Motor neuron (in vitro differentiated cells): ENCODE data around the gene TRABD2B. TPM values are rescaled to one million over a fixed set of nuclear protein-coding genes. Genes with fewer than 3 reads are reported as not detected.

Experiments used
- ATAC-seq, 8 experiments: fragments of 200-7000 bp; cut with Tn5 transposase; replicated peaks in 6 of 8; 2 replicates each; pipeline ENCODE4 v1.8.0; 2021; ENCODE audit warnings: mild to moderate bottlenecking in 8 of 8, moderate library complexity in 8 of 8
- H3K27ac ChIP-seq, 2 donors: fragments of 250-450 bp; sonication (Bioruptor Pico); 2 replicates each; pipeline ENCODE4 v1.9.0; 2021; ENCODE audit warnings: antibody characterized with exemption in 2 of 2, mild to moderate bottlenecking in 2 of 2, moderate library complexity in 1 of 2
- H3K4me1 ChIP-seq, 2 donors: fragments of 250-450 bp; sonication (Bioruptor Pico); replicated peaks in 1 of 2; 2 replicates each; pipeline ENCODE4 v1.6.1; 2021; ENCODE audit warnings: antibody characterized with exemption in 2 of 2, mild to moderate bottlenecking in 2 of 2, moderate library complexity in 1 of 2
- H3K4me3 ChIP-seq, 5 donors: fragments of 250-450 bp; sonication (Bioruptor Pico); 2 replicates each; pipeline ENCODE4 v1.9.0; 2021; ENCODE audit warnings: antibody characterized with exemption in 5 of 5, mild to moderate bottlenecking in 5 of 5, moderate library complexity in 4 of 5
- WGBS, 10 experiments: fragments of 450-650 bp; shearing (Covaris generic); methylation state at CpG; one replicate each; pipeline ENCODE4 v1.0.0; 2022; 5-methylcytosine and 5-hydroxymethylcytosine counted together
- in situ Hi-C, 9 experiments: fragments of 400-800 bp; cut with MboI; loops; one replicate each; pipeline ENCODE4 v1.15.0; 2021; ENCODE audit warnings: low sequenced_read_pairs in 9 of 9, low pct_unique_long_range_greater_than_20kb in 2 of 9; ENCODE audit not compliant: unreplicated experiment in 9 of 9
- total RNA-seq, 8 experiments: library from RNA; unstranded; fragments of 300-600 nt; gene quantifications; 2 replicates each; pipeline versions ENCODE4 v1.2.3 to v1.2.4, GENCODE V29; 2022

TRABD2B gene
- total RNA-seq: 1 to 10 TPM in 1 of 8 experiments, under 1 TPM in 7; 0.11 to 1.1 (median 0.42) TPM

DNA sequence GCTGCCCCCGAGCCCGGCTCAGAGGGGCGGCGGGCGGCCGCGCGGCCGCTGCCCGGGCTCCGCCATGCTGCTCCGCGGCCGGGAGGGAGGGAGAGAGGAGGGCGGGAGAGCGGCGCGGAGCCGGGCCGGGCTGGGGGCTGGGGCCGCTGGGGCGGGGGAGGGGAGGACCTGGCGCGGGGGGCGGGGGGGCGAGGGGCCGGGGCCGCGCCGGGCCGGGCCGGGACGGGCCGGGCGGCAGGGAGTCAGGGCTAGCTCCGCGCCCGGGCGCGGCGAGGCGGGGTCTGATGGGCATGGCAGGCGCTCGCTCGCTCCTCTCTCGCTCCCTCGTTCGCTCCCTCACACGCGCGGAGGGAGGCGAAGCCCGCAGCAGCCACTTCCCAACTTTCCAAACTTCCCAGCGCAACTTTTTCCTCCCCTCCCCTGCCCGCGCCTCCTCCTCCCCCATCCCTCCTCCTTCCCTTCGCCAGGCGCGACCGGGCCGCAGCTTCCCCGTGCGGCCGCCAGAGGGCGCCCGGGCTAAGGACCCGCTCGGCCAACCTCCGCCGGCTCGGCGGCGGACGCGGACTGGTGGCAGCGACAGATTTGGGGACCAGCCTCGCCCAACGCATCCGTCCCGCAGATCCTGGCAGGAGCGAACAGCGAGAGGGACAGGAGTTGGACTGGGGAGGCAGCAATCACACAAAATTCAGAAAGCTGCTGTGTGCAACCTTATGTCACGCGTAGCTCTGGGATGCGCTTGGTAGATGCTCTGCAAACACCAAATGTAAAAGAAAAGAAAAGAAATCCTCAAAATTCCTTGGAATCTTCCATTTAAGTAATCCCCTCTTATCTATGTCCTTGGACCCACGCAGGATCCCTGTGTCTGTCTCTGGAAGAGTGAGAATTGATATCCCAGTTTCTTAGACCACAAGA is at the start of gene TRABD2B:
Gene TRABD2B, minus strand, starts transcription at position 97 of the 912 bp plus-strand sequence.
- in situ Hi-C loops: loop anchor here in 2 of 9 experiments (10.0 to 25.0 kb wide), 2 partner anchors 67 to 810 kb away; partner anchors contain the start of gene PDZK1IP1 (in 1 of the 2)
- Histone ChIP-seq H3K4me3 (peak within 1 kb of the TSS; percentile 41 to 57 (median 47)), H3K4me1 (peaks cover 7 to 14% of the 10 kb centered on the region in 2 donors), H3K27ac (no peak within 1 kb of the TSS)
- peak; percentile 63 to 88 (median 84) for ATAC-seq
- 0 to 50% (median 33%) methylated on average over 1 to 26 of the region's 86 CpGs; no CpG with 5 or more reads in 1 of the 10 experiments for WGBS, 10 experiments

GRCh38 chr1:48044311-48044710 is 47.1 kb upstream of the TRABD2B start:
- WGBS, 10 experiments: 59 to 100% (median 79%) methylated on average over 1 to 2 of the region's 2 CpGs; no CpG with 5 or more reads in 6 of the 10 experiments

DNA sequence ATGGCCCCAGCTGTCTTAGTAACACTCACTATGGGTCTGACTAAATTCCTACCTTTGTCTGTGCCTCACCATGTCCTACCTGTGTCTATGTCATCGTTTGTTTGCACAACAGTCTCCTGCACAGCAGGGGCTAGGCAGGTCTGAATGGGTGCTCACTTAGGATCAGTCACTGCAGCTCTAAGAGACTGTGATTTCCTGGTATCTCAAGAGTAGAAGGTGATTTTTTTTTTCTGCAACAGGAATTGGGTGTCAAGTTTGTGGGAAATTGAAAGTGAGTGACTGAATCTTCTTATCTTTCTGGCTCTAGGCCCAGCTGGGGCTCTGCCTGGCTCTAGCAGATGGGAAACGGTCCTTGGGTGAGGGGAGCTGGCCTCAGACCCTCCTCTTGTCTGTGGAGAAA is 46.4 kb upstream of the TRABD2B start:
- in situ Hi-C loops: loop anchor here in 2 of 9 experiments (10.0 to 25.0 kb wide), 2 partner anchors 306 to 309 kb away; no protein-coding TSS in a partner anchor
- Histone ChIP-seq H3K4me3 (no peak overlapping the region), H3K4me1 (peaks cover 48 to 55% of the 10 kb centered on the region in 2 donors), H3K27ac (no peak overlapping the region)
- 20 to 88% (median 67%) methylated on average over 1 to 2 of the region's 2 CpGs; no CpG with 5 or more reads in 4 of the 10 experiments for WGBS, 10 experiments
- no peak for ATAC-seq

More at GRCh38 chr1:48044311-48044710, 47.1 kb upstream of the TRABD2B start:
- H3K27ac ChIP-seq: no peak overlapping the region
- no peak overlapping the region for H3K4me3 ChIP-seq
- ATAC-seq: no peak
- in situ Hi-C loops: loop anchor here in 2 of 9 experiments (10.0 to 25.0 kb wide), 2 partner anchors 307 to 310 kb away; no protein-coding TSS in a partner anchor
- H3K4me1 ChIP-seq: peaks cover 53 to 57% of the 10 kb centered on the region in 2 donors

DNA sequence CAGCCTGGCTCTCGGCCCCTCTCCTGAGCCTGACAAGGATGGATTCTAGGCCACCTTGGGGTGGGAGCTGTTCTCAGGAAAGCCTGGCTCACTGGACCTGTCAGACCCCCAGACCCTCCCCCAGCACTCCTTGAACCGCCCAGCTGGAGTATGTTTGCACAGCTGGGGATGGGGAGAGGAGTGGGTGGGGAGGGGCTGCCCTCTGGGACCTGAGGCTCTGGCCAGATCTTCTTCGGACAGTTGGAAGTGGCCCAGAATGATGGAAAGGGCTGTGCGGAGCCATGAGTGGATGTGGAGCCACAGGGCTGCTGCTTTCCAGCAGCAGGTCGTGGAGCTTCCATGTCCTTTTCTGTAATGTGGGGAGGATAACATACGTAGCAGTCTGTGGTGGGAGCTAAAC is 43.0 kb upstream of the TRABD2B start:
- peaks cover 29 to 39% of the 10 kb centered on the region in 2 donors for H3K4me1 ChIP-seq
- in situ Hi-C loops: loop anchor here in 2 of 9 experiments (10.0 to 25.0 kb wide), 2 partner anchors 303 to 305 kb away; no protein-coding TSS in a partner anchor
- H3K4me3 ChIP-seq: no peak overlapping the region
- 43 to 100% (median 83%) methylated on average over 1 to 3 of the region's 6 CpGs; no CpG with 5 or more reads in 5 of the 10 experiments for WGBS, 10 experiments
- H3K27ac ChIP-seq: peak overlapping the region in 1 of 2 donors; percentile 3
- ATAC-seq: peak in 5 of 8 experiments; percentile 20 to 48 (median 29)

GRCh38 chr1:48039088-48040054 is 42.2 kb upstream of the TRABD2B start:
- in situ Hi-C loops: loop anchor here in 2 of 9 experiments (10.0 to 25.0 kb wide), 2 partner anchors 302 to 305 kb away; no protein-coding TSS in a partner anchor
- no peak overlapping the region for H3K4me3 ChIP-seq
- H3K27ac ChIP-seq: no peak overlapping the region
- peak; percentile 37 to 75 (median 68) for ATAC-seq
- H3K4me1 ChIP-seq: peaks cover 29 to 39% of the 10 kb centered on the region in 2 donors
- 9 to 72% (median 59%) methylated on average over 2 to 11 of the region's 12 CpGs; no CpG with 5 or more reads in 2 of the 10 experiments for WGBS, 10 experiments

DNA sequence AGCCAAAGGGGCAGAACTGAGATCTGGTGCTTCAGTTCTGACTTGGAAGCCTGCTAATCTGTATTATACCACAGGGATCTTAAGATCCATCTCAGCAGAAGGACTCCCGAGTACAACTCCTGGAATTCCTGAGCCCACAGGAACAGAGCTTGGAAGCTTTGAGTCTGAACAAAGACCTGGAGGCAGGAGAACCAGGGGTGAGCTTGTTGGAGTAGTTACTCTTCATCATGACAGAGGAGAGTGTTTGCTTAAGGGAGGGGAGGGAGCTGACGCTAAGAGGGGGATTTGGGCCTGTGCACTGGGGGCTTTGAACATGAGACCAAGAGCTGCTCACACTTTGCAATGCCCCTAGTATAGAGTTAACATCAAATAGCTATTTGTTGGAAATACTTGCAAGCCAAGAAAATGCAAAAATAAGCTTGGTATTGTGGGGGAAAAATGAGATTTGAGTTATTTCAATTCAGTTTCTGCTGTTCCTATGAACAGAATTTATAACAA is 41.1 kb upstream of the TRABD2B start:
- H3K27ac ChIP-seq: no peak overlapping the region
- in situ Hi-C loops: loop anchor here in 1 of 9 experiments (25.0 kb wide), 1 partner anchor 301 kb away; no protein-coding TSS in a partner anchor
- 0 to 100% (median 50%) methylated on average over 1 to 2 of the region's 2 CpGs; no CpG with 5 or more reads in 4 of the 10 experiments for WGBS, 10 experiments
- H3K4me3 ChIP-seq: no peak overlapping the region
- peaks cover 29 to 38% of the 10 kb centered on the region in 2 donors for H3K4me1 ChIP-seq
- ATAC-seq: peak in 1 of 8 experiments; percentile 18

DNA sequence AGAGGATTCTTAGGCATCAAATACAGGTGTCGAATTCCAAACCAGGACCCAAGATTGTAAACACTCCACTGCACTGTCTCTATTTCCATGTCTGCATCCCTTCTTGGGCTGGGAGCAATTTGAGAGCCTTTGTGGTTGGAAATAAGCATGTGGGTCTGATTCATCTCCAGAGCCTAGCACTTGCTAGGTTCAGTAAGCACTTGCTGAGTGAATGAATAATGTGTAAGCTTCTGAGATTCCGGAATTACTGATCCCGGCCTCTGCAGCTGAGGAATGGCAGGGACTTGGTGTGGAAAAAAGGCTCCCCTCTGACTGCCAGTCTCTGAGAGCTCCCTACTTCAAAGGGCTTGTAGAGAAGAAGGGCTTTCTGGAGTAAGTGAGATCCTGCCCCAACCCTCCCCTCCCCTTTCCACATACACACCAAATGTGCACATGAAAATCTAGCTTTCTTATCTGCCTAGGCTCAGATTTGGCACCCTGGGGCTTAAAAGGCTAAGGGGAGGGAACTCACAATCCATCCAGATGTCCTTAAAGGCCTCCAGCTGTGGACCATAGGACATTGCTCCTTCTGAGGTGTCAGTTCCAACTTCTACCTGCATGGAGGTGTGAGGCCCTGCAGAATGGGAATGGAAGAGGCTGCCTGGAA is 39.6 kb upstream of the TRABD2B start:
- WGBS, 10 experiments: 12 to 100% (median 83%) methylated on average over 1 to 3 of the region's 3 CpGs; no CpG with 5 or more reads in 5 of the 10 experiments
- ATAC-seq: peak in 3 of 8 experiments; percentile 70 to 87 (median 79)
- in situ Hi-C loops: loop anchor here in 1 of 9 experiments (25.0 kb wide), 1 partner anchor 300 kb away; no protein-coding TSS in a partner anchor
- Histone ChIP-seq H3K4me3 (no peak overlapping the region), H3K27ac (no peak overlapping the region), H3K4me1 (peaks cover 20 to 28% of the 10 kb centered on the region in 2 donors)

DNA sequence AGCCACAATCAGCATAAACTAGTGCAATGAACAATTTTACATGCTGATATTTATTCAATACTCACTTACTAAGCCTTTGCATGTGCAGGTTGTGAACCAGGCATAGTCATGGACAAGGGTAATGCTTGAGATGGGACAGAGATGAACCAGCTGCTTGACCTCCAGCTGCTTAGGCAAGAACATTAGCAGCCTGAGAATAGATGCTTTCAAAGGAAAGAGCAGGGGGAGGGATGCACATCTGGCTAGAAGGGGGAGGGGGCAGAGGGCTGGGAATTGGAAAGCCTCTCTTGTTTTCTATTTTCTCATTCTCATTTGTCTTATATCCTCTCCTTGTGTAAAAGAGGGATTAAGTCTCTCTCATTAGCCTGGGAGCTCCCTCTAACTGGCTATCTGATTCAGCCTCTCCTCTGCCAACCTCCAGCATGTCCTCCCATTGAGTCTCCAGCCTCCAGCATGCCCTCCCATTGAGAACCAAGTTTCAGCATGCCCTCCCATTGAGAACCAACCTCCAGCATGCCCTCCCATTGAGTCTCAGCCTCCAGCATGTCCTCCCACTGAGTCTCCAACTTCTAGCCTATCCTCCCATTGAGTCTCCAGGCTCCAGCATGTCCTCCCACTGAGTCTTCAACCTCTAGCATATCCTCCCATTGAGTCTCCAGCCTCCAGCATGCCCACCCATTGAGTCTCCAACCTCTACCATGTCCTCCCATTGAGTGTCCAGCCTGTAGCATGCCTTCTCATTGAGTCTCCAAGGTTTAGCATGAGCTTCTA is 38.4 kb upstream of the TRABD2B start:
- H3K27ac ChIP-seq: no peak overlapping the region
- in situ Hi-C loops: loop anchor here in 1 of 9 experiments (25.0 kb wide), 1 partner anchor 298 kb away; no protein-coding TSS in a partner anchor
- ATAC-seq: no peak
- no peak overlapping the region for H3K4me3 ChIP-seq
- peaks cover 15 to 17% of the 10 kb centered on the region in 2 donors for H3K4me1 ChIP-seq

DNA sequence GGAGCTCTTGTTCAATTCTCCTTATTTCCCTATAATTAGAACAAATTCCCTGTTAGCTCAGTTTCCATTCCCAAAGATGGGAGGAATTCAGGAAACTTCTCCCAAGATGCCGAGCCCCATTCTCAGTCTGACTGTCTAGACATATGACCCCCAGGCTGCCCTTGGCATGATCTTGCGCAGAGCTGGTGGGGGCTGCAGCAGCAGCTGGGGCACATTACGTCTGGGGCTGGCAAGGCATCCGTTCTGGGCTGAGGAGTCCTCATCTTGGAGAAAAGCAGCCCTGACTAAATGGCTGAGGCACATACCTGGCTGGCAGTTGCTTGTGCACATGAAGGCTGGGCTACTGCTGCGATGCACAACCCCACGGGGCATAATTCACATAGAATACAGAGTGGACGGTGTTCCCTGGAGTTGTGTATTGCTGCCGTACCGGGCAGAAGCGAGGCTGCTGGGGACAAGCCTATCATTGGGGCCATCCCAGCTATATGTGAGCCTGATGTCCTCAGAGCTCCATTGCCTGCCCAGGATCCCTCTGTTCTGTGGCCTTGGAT is 36.4 kb upstream of the TRABD2B start:
- in situ Hi-C loops: loop anchor here in 1 of 9 experiments (25.0 kb wide), 1 partner anchor 296 kb away; no protein-coding TSS in a partner anchor
- H3K27ac ChIP-seq: no peak overlapping the region
- ATAC-seq: no peak
- H3K4me1 ChIP-seq: no peaks in the 10 kb centered on the region
- H3K4me3 ChIP-seq: no peak overlapping the region
- 83 to 95% (median 90%) methylated on average over 2 to 7 of the region's 10 CpGs; no CpG with 5 or more reads in 5 of the 10 experiments for WGBS, 10 experiments

- 46 to 86% (median 67%) methylated on average over 1 to 3 of the region's 3 CpGs; no CpG with 5 or more reads in 1 of the 10 experiments for WGBS, 10 experiments
- in situ Hi-C loops: loop anchor here in 1 of 9 experiments (25.0 kb wide), 1 partner anchor 294 kb away; no protein-coding TSS in a partner anchor
- ATAC-seq: no peak
Measured at GRCh38 chr1:48031676-48032075, 34.5 kb upstream of the TRABD2B start.

More at GRCh38 chr1:48031676-48032075, 34.5 kb upstream of the TRABD2B start:
- no peak overlapping the region for H3K27ac ChIP-seq
- H3K4me1 ChIP-seq: no peaks in the 10 kb centered on the region
- H3K4me3 ChIP-seq: no peak overlapping the region
